HUDEP-2 (cell line): ENCODE results near the gene IDS.
A peak's percentile ranks its signal among the peaks of the same experiment; 100 is the strongest.
"Not testable (repeated sequence)": the region's sequence is repeated elsewhere in the genome, so short reads cannot be mapped to it uniquely, and the experiment has no call there.

Experiments used
- DNase-seq, 76 experiments: peaks; one replicate each; lab custom pipeline; 2025; ENCODE audit not compliant: unreplicated experiment in 76 of 76; lab: John Stamatoyannopoulos, UW

Gene IDS

DNA sequence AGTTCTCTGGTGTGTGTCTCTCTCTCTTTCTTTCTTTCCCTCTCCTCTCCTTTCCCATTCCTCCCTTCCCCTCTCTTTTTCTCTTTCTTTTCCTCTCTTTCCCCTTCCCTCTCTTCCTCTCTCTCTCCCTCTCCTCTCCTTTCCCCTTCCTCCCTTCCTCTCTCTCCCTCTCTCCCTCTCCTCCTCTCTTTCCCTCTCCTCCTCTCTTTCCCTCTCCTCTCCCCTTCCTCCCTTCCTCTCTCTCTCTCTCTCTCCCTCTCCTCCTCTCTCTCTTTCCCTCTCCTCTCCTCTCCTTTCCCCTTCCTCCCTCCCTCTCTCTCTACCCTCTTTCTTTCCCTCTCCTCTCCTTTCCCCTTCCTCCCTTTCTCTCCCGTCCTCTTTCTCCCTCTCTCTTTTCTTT lies 23.3 kb upstream of the IDS start:
- DNase-seq, result no peak

DNA sequence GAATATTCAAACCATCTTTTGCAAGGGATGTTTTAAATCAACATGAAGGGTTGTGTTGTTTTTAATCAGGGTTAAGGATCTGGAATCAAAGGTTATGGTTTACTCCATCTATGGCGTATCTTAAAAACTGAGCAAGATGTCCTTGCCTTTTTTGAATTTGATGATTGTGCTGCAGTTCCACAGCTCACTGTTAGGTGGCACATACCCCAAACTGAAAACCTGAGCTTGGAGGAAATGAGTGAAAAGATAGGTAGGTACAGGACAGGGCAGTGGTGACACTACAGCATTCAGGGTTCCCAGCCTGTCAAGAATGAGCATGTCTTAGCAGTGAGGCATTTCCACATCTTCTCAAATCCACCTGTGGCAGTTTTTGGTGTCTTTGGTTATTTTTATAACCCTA lies 22.6 kb upstream of the IDS start:
- DNase-seq, result peak in 17 of 76 experiments; percentile 0 to 39 (median 13)

DNA sequence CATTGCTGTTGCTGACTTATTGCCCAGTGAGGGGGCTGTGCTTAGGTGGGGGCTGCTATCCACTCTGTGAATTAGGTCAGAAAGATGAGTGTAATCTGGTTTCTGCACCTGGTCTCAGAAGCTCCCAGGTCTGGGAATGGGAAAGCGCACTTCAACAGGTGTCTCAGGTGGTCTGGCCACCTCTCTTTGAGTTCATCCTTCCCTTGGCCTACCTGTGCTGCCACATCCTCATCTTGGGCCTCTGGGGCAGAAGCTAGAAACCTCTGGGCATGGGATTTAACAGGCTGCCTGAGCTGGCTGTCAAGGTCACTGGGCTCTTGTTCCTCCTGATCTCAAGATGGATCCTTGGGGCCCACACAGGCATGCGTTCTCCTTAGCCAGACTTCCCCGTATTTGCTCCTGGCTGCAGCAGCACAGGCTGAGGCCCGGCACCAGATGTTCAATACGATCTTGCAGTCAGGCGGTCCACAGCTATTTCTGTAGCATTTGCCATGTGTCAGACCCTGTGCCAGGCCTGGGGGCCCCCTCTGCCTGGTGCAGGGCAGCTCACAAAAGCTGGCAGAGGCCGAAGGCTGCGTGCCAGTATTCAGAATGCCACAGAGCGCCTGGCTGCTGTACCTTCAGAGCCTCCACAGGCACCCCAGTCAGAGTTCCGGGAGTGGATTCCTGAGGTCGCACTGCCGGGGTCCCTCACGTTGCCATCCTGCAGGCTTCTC lies 21.4 kb upstream of the IDS start:
- DNase-seq, result not testable (repeated sequence)

DNA sequence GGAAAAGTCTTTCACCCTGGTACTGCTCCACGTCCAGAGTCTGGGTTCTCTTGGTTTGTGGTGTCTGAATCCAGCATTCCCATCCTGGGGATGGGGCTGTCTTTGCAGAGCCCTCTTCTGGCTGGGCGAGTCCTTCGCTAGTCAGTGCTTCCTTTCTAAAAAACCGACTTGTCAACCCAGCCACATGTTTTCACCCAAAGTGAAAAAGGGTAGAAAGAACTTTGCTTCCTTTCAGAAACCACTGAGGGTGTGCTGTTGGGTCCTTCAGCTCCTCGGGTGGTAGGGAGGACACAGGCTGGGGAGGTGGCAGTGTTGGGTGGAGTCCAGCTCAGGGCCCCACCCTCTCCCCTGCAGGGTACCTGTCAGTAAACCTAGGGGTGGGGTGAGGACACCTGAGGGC lies 20.8 kb upstream of the IDS start:
- not testable (repeated sequence) for DNase-seq

DNA sequence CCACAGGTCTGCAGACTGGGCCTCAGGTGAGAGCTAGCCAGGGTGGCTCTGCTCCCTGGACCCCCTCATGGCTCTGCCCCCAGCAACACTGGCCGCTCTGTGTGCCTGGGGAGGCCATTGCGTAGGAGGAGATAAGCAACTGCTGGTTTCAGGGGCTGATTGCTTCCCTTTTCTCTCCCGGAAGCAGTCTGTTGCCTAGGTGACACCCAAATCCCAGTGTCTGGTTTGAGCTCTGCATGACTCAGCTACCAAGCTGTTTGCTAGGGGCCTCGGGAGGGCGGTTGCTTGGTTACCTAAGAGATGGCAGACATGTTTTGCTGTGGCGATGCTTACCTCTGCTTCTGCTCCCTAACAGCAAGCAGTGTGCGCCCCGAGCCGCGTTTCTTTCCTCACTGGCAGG lies 20.3 kb upstream of the IDS start:
- DNase-seq, result peak in 50 of 76 experiments; percentile 0 to 58 (median 24)

DNA sequence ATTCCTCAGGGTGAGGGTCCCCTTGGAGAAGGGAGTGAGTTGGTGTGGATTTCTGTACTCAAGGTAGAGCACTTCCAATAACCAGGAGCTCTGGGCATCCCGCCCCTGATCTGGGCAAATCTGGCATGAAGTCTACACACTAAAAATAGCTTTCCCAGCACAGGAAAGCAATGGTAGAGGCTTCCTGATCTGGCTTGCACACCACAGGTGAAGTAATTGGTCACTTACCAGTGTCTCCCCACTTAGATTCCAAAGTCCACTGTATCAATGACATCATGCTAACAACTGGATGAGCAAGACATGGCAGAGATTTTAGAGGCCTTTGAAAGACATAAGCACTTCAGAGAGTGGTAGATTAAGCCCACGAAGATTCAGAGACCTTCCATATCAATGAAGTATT lies 17.8 kb upstream of the IDS start:
- DNase-seq, result no peak

DNA sequence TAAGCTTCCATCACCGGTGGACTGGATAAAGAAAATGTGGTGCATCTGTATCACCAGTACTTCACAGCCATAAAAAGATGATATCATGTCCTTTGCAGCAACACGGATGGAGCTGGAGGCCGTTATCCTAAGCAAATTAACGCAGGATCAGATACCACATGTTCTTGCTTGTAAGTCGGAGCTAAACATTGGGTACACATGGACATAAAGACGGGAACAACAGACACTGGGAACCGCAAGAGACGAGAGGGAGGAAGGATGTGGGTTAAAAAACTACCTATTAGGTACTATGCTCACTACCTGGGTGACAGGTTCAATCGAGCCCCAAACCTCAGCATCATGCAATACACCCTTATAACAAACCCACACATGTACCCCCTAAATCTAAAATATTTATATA lies 16.3 kb upstream of the IDS start:
- no peak for DNase-seq

DNA sequence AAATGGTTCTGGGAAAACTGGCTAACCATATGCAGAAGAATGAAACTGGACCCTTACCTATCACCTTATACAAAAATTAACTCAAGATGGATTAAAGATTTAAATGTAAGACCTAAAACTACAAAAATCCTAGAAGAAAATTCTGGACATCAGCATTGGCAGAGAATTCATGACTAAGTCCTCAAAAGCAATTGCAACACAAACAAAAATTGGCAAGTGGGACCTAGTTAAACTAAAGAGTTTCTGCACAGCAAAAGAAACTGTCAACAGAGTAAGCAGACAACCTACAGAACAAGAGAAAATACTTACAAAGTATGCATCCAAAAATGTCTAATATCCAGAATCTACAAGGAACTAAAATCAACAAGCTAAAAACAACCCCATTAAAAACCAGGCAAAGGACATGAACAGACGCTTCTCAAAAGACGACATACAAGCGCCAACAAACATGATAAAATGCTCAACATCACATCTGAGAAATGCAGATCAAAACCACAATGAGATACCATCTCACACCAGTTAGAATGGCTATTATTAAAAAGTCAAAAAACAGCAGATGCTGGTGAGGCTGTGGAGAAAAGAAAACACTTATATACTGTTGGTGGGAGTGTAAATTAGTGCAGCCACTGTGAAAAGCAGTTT lies 15.7 kb upstream of the IDS start:
- peak in 2 of 76 experiments; percentile 1 to 8 for DNase-seq

DNA sequence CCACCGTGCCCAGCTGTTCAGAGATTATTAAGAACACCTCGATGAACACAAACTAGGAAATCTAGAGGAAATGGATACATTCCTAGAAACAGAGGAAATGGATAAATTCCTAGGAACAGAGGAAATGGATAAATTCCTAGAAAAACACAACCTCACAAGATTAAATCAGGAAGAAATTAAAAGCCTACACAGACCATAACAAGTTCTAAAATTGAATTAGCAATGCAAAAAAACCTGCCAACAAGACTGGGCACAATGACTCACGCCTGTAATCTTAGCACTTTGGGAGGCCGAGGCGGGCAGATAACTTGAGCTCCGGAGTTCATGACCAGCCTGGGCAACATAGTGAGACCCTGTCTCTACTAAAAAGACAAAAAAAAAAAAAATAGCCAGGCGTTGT lies 13.1 kb upstream of the IDS start:
- no peak for DNase-seq

DNA sequence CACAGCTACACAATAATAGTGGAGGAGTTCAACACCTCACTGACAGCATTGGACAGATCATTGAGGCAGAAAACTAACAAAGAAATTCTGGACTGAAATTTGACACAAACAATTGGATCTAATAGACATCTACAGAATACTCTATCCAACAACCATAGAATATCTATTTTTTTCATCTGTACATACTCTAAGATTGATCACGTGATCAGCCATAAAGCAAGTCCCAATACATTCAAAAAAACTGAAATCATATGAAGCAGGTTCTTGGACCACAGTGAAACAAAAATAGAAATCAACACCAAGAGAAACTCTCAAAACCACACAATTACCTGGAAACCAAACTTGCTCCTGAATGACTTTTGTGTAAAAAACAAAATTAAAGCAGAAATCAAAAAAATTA lies 12.2 kb upstream of the IDS start:
- no peak for DNase-seq

DNA sequence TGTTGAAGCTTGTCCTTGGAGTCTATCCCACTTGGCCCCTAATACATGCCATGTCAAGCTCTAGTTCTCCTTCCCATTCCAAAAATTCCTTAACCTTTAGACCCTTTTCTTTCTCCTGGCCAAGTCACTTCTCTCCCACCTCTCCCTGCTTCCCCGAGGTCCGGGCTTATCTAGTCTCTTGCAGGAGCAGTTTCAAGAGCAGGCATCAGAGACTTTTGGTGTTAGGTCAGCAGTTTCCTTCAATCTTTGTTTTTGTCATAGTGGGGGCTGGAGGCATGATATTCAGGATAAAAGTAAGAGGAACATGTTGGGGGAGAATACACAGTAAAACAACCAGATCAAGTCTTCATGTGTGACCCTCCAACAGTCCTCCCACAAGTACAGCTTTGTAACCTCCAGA lies 11.5 kb upstream of the IDS start:
- DNase-seq, result no peak

DNA sequence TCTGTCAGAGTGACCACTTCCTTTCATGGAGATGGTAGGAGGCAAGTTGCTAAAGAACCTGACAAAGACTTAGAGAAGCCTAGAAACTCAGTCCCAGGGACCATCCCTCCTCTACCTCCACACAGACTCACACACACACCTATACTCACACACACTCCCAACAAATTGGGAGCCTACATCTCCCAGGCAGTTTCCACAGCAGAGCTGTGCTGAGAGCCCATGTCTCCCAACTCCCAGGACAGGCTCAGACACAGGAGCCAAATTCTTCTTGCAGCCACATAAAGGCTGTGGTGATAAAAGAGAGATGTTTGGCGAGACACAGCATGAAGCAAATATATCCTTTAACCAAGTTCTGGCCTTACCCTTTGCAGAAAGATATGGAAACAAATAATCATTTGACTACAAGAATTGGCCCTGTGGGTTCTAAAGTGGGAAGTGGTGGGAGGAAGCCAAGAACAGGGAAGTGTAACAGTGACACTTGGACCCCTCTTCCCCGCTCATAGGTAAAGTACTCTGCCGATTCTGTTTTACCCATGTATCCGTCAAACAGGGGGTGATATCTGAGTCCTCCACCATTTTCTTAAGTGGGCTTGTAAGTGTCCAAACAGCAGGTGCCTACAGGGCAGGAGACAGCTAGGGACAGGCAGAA lies 11.0 kb upstream of the IDS start:
- DNase-seq, result no peak

DNA sequence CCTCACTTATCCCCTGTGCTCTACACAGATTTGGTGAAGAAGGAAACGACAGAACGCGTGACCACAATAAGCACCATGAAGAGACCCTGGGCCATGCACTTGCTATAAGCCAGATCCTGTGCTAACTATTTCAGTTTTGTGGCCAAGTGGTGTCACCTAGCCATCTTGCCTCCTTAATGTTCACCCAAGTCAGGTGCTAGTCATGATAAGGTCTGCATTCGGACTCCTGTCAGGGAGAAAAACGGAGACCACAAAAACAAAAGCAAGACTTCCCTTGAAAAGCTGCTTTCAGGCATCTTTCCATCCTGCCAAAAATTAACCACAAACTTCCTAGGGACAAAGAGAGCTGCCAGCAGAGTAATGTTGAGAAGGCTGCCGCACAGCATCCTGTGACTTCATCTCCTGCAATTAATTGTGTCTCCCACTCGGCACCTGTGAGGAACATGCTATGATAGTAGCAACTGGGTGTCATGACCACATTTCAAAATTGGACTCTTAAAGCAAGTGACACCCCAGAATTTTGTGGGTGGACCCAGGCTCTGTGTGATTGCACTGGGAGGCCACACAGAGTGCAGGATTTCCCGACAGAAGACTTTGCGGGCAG lies 8.8 kb upstream of the IDS start:
- DNase-seq, result no peak

DNA sequence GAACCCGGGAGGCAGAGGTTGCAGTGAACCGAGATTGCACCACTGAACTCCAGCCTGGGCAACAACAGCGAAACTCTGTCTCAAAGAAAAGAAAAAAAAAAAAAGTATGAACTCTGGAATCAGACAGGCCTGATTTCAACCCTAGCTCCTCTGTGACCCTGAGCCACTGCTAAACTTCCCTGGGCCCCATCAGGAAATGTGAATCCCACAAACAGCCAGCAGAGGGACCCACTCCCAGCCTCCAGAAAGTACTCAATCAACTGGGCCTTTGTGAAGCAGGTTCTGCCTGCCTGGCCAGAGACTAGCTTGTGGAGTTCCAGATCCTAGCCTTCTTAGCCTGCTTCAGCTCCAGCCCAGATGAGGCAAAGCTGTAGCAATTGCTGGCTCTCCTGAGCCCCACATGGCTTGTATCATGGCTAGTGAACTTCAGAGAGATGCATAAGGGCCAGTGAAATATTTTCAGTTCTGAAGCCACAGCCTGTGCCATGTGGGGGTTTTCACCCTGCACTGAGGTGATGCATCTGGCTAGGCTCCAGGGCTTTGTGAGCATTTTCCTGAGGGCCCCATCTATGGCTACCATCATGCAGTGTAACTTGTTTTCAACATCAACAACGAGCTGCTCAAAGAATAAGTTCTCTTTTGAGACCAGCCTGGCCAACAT lies 7.2 kb upstream of the IDS start:
- peak in 45 of 76 experiments; percentile 1 to 60 (median 13) for DNase-seq

DNA sequence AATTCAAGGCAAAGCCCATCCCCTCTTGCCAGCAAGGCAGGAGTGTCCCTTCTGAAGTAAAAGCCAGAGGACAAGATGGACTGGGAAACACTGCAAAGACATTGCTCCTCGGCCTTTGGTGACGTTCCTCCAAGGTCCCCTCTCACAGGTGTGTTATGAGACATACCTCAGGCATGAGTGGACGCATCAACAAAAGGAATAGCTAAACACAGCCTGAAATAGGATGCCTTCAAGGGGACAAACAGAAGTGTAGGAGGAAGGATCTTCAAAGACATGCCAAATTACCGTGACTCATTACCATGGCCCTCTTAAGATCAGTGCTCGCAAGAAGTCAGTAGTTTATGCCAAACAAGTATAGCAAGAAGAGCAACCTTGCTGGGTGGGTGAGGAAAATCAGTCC lies 6.0 kb upstream of the IDS start:
- no peak for DNase-seq

DNA sequence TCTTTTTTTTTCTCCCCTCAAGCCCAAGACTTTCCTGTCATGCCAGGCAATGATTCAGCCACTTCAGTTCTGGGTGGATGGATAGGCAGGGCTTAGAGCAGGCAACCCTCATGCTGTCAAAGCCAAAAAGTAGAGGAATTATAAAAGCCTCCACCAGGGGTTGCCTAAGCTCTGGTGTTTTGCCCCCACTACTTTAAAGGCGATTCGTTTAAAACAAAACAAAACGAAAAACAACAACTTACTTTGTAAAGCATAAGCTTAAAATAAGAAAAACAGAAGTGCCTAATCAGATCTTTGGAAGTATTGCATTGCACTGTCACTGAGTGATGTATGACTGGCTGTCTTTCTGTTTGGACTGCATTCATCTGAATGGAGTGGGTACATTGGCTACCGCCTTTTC lies 5.3 kb upstream of the IDS start:
- peak in 3 of 76 experiments; percentile 1 to 18 (median 3) for DNase-seq

DNA sequence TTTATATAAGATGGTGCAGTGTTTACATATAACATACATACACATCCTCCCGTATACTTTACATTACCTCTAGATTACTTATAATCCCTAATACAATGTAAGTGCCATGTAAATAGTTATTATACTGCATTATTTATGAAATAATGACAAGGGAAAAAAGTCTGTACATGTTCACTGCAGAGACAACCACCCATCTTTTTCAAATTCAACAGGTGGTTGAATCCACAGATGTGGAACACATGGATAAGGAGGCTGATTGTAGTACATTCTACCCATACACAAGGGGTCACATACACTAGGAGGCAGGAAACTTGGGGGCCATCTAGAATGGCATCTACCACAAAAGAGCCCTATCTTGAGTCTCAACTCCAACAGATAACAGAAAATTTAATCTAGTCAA lies 3.4 kb upstream of the IDS start:
- DNase-seq, result no peak

DNA sequence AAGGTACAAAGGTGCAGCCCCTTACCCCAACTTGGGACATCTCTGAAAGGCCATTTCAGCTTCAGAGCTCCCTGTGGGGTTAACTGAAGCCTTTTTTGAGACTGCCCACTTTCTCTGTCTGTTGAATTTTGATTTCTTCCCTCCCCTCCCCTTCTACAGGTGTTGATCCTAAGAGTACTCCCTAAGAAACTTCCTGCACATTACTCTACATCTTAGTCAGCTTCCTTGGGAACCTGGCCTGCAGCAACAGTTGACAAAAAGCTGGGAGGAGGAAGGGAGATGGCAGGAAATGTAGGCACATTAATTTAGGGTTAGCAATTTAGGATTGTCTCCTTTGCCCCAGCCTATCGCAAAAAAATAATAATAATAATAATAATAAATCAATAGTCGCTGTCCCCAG lies 1.2 kb upstream of the IDS start:
- no peak for DNase-seq

DNA sequence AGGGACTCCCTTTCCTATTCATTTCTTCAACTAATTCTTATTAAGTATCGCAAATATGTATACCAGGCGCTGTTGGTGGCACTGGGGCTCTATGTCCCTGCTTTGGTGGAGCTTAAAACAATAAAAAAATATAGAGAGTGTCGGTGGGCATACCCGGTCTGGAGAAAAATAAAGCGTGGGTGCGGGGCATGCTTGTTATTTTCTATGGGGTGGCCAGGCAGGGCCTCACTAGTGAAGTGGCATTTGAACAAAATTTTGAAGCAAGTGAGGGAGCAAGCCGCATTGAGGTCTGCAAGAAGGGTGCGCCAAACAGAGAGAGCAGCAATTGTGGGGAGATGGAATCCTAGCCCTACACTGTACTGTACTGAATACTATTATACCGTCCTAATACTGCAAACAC lies 565 bp upstream of the IDS start:
- DNase-seq, result no peak

DNA sequence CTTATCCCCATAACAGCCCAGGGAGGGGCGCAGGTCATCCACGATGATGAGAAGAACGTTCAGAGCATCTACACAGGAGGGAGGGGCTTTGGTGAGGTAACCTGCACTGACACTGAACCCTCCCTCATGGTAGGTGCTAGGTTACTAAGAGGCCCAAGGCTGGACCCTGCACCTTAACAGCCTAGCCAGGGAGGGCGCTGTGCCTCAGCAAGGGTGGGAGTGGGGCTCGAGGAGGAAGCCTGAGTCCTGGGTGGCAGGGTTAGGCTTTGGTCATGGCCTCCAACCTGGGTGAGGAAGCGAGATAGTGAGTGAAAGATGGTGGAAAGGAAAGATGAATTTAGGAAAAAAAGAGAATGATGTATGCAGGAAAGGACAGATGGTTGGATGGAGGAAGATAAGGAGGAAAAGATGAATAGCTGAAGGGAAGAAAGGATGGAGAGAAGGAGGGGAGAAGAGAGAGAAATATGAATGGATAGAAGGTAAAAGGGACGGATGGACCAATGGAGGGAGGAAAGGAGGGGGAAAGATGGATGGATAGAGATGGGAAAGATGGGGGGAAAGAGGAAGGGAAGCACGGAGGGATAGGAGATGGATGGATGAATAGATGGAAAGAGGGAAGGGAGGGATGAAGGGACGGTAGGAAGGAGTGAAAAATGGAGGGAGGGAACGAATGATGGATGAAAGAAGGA lies 736 bp downstream of the IDS start:
- peak in 3 of 76 experiments; percentile 0 to 9 (median 0) for DNase-seq
